ENCODE results near the gene PRKCE. TPM values are rescaled to one million over a fixed set of nuclear protein-coding genes. Genes with fewer than 3 reads are reported as not detected.

PRKCE gene
- total RNA-seq, 1 experiment from 2014 or later: 14.0 TPM

GRCh38 chr2:45964223-45964841 lies 312.9 kb downstream of the PRKCE start:
- intact Hi-C loops (cut with micrococcal nuclease; ENCODE audit: unreplicated experiment) (no loop called here), in situ Hi-C loops (cut with HindIII; ENCODE audit: low pct_unique_long_range_greater_than_20kb, low sequenced_read_pairs) (no loop called here)
- Histone ChIP-seq H3K4me1 (ENCODE audit: control insufficient read depth, insufficient read depth, low read length) (peaks cover 60% of the 10 kb centered on the region), H3K4me3 (ENCODE audit: low read depth in 2 of 2, low read length in 2 of 2) (peak overlapping the region in 1 of 2 experiments; percentile 0; a peak in 2 of 4 replicates), H3K27me3 (ENCODE audit: control insufficient read depth, insufficient read depth, low read length) (no peaks in the 10 kb centered on the region), H3K27ac (ENCODE audit: low read length) (peak overlapping the region; percentile 83), H3K9me3 (ENCODE audit: control insufficient read depth, insufficient read depth, low read depth, low read length) (no peaks in the 10 kb centered on the region), H3K36me3 (ENCODE audit: control insufficient read depth, insufficient read depth, low read length) (no peaks in the 10 kb centered on the region)
- no TSS peak for BruUV-seq (replicated peaks)
- TF ChIP-seq POLR2AphosphoS5 (IDR thresholded peaks at IDR 0.05; ENCODE audit: low read depth, low read length) (peak; percentile 70; the same call in 1 of the 2 replicates), TCF7L2 (IDR thresholded peaks at IDR 0.05; ENCODE audit: low read depth, low read length) (peak; percentile 71), REST (IDR thresholded peaks at IDR 0.05; ENCODE audit: insufficient read depth in 1 of 2, low read depth in 2 of 2, low read length in 1 of 2) (no peak), CTCF (IDR thresholded peaks at IDR 0.05) (no peak)
- ChIA-PET POLR2A (no interaction called here), CTCF (interaction anchor here (0.6 kb wide), 2 partner anchors 312 to 628 kb away, joined by 4 to 5 read pairs; no protein-coding TSS in a partner anchor)
- ATAC-seq (peak; percentile 84), DNase-seq (ENCODE audit: low read depth, low spot score) (peak; percentile 97)

- ChIA-PET CTCF (no interaction called here), POLR2A (no interaction called here)
- no peak for TF ChIP-seq REST (IDR thresholded peaks at IDR 0.05; ENCODE audit: insufficient read depth in 1 of 2, low read depth in 2 of 2, low read length in 1 of 2)
- TF ChIP-seq CTCF (IDR thresholded peaks at IDR 0.05): no peak
- TF ChIP-seq SIN3A (IDR thresholded peaks at IDR 0.05; ENCODE audit: borderline replicate concordance, insufficient read depth, low read depth, low read length): no peak
- no peak for TF ChIP-seq POLR2AphosphoS5 (IDR thresholded peaks at IDR 0.05; ENCODE audit: low read depth, low read length)
- no peak for TF ChIP-seq TCF7L2 (IDR thresholded peaks at IDR 0.05; ENCODE audit: low read depth, low read length)
- H3K36me3 ChIP-seq (ENCODE audit: control insufficient read depth, insufficient read depth, low read length): no peaks in the 10 kb centered on the region
- H3K4me1 ChIP-seq (ENCODE audit: control insufficient read depth, insufficient read depth, low read length): peaks cover 54% of the 10 kb centered on the region
- H3K27me3 ChIP-seq (ENCODE audit: control insufficient read depth, insufficient read depth, low read length): no peaks in the 10 kb centered on the region
- peak overlapping the region in 1 of 2 experiments; percentile 0; a peak in 1 of 4 replicates for H3K4me3 ChIP-seq (ENCODE audit: low read depth in 2 of 2, low read length in 2 of 2)
- H3K9me3 ChIP-seq (ENCODE audit: control insufficient read depth, insufficient read depth, low read depth, low read length): no peaks in the 10 kb centered on the region
- intact Hi-C loops (cut with micrococcal nuclease; ENCODE audit: unreplicated experiment) (no loop called here), in situ Hi-C loops (cut with HindIII; ENCODE audit: low pct_unique_long_range_greater_than_20kb, low sequenced_read_pairs) (no loop called here)
- no TSS peak for BruUV-seq (replicated peaks)
- no peak for ATAC-seq
- peak overlapping the region; percentile 83 for H3K27ac ChIP-seq (ENCODE audit: low read length)
- no peak for DNase-seq (ENCODE audit: low read depth, low spot score)
Observed at GRCh38 chr2:45964906-45965305, 313.4 kb downstream of the PRKCE start.
